ENCODE results near the gene LIN28B. TPM values are rescaled to one million over a fixed set of nuclear protein-coding genes. Genes with fewer than 3 reads are reported as not detected.

The LIN28B gene
- polyA plus RNA-seq, 1 experiment = not detected

DNA sequence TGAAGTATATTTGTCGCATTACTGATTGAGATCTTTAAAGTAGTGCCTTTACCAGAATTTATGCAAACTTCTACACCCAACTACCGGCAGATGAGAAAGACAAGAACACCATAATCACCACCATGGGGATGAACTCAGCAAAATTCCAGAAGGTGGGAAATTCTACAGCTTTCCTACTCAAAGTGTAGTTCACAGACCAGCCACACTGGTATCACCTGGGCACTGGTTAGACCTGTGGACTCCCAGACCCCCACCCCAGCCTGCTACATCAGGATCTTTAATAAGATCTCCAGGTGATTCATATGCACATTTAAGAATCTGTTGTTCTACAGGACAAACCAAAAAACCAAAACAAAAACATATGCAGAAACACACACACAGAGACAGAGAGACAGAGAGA is 155.0 kb downstream of the LIN28B start:
- Histone ChIP-seq H3K36me3 (ENCODE audit: control insufficient read depth, insufficient read depth, low read length) (no peaks in the 10 kb centered on the region), H3K27me3 (ENCODE audit: control insufficient read depth, insufficient read depth, low read length) (no peaks in the 10 kb centered on the region), H3K4me3 (ENCODE audit: low read depth, low read length) (no peak overlapping the region)
- ChIA-PET CTCF (interaction anchor here (1.3 to 1.4 kb wide), 2 partner anchors 13 to 24 kb away, joined by 3 to 5 read pairs; no protein-coding TSS in a partner anchor), POLR2A (no interaction called here)
- no peak for DNase-seq (ENCODE audit: low read depth)
- no peak for TF ChIP-seq CTCF (IDR thresholded peaks at IDR 0.05; ENCODE audit: insufficient read depth, low read depth, low read length)

- Histone ChIP-seq H3K4me3 (ENCODE audit: low read depth, low read length) (no peak overlapping the region), H3K36me3 (ENCODE audit: control insufficient read depth, insufficient read depth, low read length) (no peaks in the 10 kb centered on the region; the same call in 1 of the 2 replicates), H3K27me3 (ENCODE audit: control insufficient read depth, insufficient read depth, low read length) (no peaks in the 10 kb centered on the region)
- DNase-seq (ENCODE audit: low read depth) = no peak
- ChIA-PET POLR2A (no interaction called here), CTCF (interaction anchor here (1.2 to 1.4 kb wide), 2 partner anchors 9 to 25 kb away, joined by 4 to 5 read pairs; no protein-coding TSS in a partner anchor)
- no peak for TF ChIP-seq CTCF (IDR thresholded peaks at IDR 0.05; ENCODE audit: insufficient read depth, low read depth, low read length)
Measured at GRCh38 chr6:105112577-105112976, 155.7 kb downstream of the LIN28B start.

- Histone ChIP-seq H3K27me3 (ENCODE audit: control insufficient read depth, insufficient read depth, low read length) (no peaks in the 10 kb centered on the region), H3K4me3 (ENCODE audit: low read depth, low read length) (no peak overlapping the region), H3K36me3 (ENCODE audit: control insufficient read depth, insufficient read depth, low read length) (no peaks in the 10 kb centered on the region; the same call in 1 of the 2 replicates)
- ChIA-PET CTCF (interaction anchor here (0.5 to 1.2 kb wide), 2 partner anchors 9 to 18 kb away, joined by 3 to 4 read pairs; no protein-coding TSS in a partner anchor), POLR2A (no interaction called here)
- no peak for TF ChIP-seq CTCF (IDR thresholded peaks at IDR 0.05; ENCODE audit: insufficient read depth, low read depth, low read length)
- DNase-seq (ENCODE audit: low read depth) = no peak
Measured at GRCh38 chr6:105113422-105113821, 156.5 kb downstream of the LIN28B start.

GRCh38 chr6:105116150-105116549 is 159.2 kb downstream of the LIN28B start:
- DNase-seq (ENCODE audit: low read depth) = no peak
- ChIA-PET POLR2A (no interaction called here), CTCF (interaction anchor here (0.9 kb wide), 1 partner anchor 11 kb away, joined by 3 read pairs; no protein-coding TSS in a partner anchor)
- no peaks in the 10 kb centered on the region for H3K27me3 ChIP-seq (ENCODE audit: control insufficient read depth, insufficient read depth, low read length)
- no peak for TF ChIP-seq CTCF (IDR thresholded peaks at IDR 0.05; ENCODE audit: insufficient read depth, low read depth, low read length)
- H3K4me3 ChIP-seq (ENCODE audit: low read depth, low read length) = no peak overlapping the region
- H3K36me3 ChIP-seq (ENCODE audit: control insufficient read depth, insufficient read depth, low read length) = no peaks in the 10 kb centered on the region; the same call in 1 of the 2 replicates

DNA sequence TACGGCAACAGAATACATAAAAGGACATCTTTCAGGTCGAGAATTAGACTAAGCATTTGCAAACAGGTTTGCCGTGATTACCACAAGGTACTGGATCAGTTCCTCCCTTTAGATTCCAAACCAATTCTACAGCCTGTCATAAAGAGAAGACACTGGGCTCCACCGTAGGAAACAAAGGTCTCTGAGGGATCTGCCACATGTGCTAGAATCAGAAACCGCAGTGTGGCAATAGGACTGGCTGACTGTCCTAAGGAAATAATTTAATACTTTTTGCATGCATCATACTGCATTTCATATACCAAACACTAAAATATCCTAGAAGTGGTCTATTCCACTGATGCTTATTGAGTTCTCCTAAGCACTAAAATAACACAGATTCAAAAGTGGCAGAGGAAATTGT is 163.7 kb downstream of the LIN28B start:
- CTCF ChIA-PET = no interaction called here
- Histone ChIP-seq H3K36me3 (ENCODE audit: control insufficient read depth, insufficient read depth, low read length) (no peaks in the 10 kb centered on the region; the same call in 1 of the 2 replicates), H3K4me3 (ENCODE audit: low read depth, low read length) (no peak overlapping the region), H3K27me3 (ENCODE audit: control insufficient read depth, insufficient read depth, low read length) (no peaks in the 10 kb centered on the region)
- TF ChIP-seq CTCF (IDR thresholded peaks at IDR 0.05; ENCODE audit: insufficient read depth, low read depth, low read length) = no peak
- POLR2A ChIA-PET = no interaction called here
- DNase-seq (ENCODE audit: low read depth) = no peak

Measured in BJ (cell line).